ENCODE data around the gene MCMBP. TPM values are rescaled to one million over a fixed set of nuclear protein-coding genes. Genes with fewer than 3 reads are reported as not detected.

Gene MCMBP
- total RNA-seq, 1 experiment from 2014 or later: 148 TPM

- H3K4me2 ChIP-seq (ENCODE audit: low read length): no peak overlapping the region
- no peak overlapping the region for H3K4me3 ChIP-seq (replicated peaks in 1 of 2; ENCODE audit: low read depth in 1 of 2, low read length in 2 of 2)
- POLR2A ChIA-PET: no interaction called here
- RAD21 ChIA-PET (ENCODE audit: low non-redundant PET in 1 of 2, low total read pairs in 2 of 2, uncharacterized antibody in 2 of 2, unreplicated experiment in 2 of 2): no interaction called here
- H3K9me2 ChIP-seq (ENCODE audit: insufficient read depth): no peaks in the 10 kb centered on the region
- ATAC-seq (no peak), DNase-seq (ENCODE audit: low read depth, low spot score) (no peak)
- intact Hi-C loops (cut with micrococcal nuclease): no loop called here
- H3K9ac ChIP-seq (ENCODE audit: low read length): no peak overlapping the region
- 0 out of 2 replicates have a peak, but pooled peaks cover 5% of the 10 kb centered on the region for H4K20me1 ChIP-seq (ENCODE audit: insufficient read depth)
- H2AFZ ChIP-seq (ENCODE audit: low read depth, low read length, poor library complexity, severe bottlenecking): no peak overlapping the region
- no peaks in the 10 kb centered on the region for H3K27me3 ChIP-seq (ENCODE audit: insufficient read depth, low read length)
- TF ChIP-seq EZH2phosphoT487 (IDR thresholded peaks at IDR 0.05; ENCODE audit: borderline replicate concordance) (no peak), SRF (IDR thresholded peaks at IDR 0.05; ENCODE audit: low read depth) (no peak), RAD21 (IDR thresholded peaks at IDR 0.05; ENCODE audit: low read depth) (no peak), SIN3A (IDR thresholded peaks at IDR 0.05; ENCODE audit: low read depth) (no peak), EGR1 (IDR thresholded peaks at IDR 0.05; ENCODE audit: low read depth) (no peak), EZH2 (IDR thresholded peaks at IDR 0.05) (no peak)
- BruUV-seq (replicated peaks): no TSS peak
- H3K79me2 ChIP-seq (ENCODE audit: insufficient read depth, low read length): peaks cover 17% of the 10 kb centered on the region; the same call in 1 of the 2 replicates
- H3K9me3 ChIP-seq (ENCODE audit: control insufficient read depth in 1 of 2, insufficient read depth in 1 of 2, low read depth in 1 of 2, low read length in 2 of 2): no peaks in the 10 kb centered on the region
- CTCF ChIA-PET: no interaction called here
- no peak overlapping the region for H3K27ac ChIP-seq (ENCODE audit: low read depth, low read length)
- H3K36me3 ChIP-seq (ENCODE audit: control insufficient read depth in 1 of 2, insufficient read depth in 2 of 2, low read length in 2 of 2): peaks cover 59 to 76% of the 10 kb centered on the region in 2 experiments
- no peaks in the 10 kb centered on the region for H3K4me1 ChIP-seq (ENCODE audit: control insufficient read depth in 1 of 2, insufficient read depth in 2 of 2, low read length in 2 of 2)
These were observed 46.6 kb upstream of the MCMBP start for GRCh38 chr10:119919271-119919670.

GRCh38 chr10:119917777-119918176 is 45.1 kb upstream of the MCMBP start:
- no peak overlapping the region for H3K27ac ChIP-seq (ENCODE audit: low read depth, low read length)
- no peak overlapping the region for H2AFZ ChIP-seq (ENCODE audit: low read depth, low read length, poor library complexity, severe bottlenecking)
- no peak overlapping the region for H3K9ac ChIP-seq (ENCODE audit: low read length)
- no peaks in the 10 kb centered on the region for H4K20me1 ChIP-seq (ENCODE audit: insufficient read depth)
- no peaks in the 10 kb centered on the region for H3K4me1 ChIP-seq (ENCODE audit: control insufficient read depth in 1 of 2, insufficient read depth in 2 of 2, low read length in 2 of 2)
- peaks cover 17% of the 10 kb centered on the region; the same call in 1 of the 2 replicates for H3K79me2 ChIP-seq (ENCODE audit: insufficient read depth, low read length)
- ChIA-PET POLR2A (no interaction called here), CTCF (no interaction called here), RAD21 (ENCODE audit: low non-redundant PET in 1 of 2, low total read pairs in 2 of 2, uncharacterized antibody in 2 of 2, unreplicated experiment in 2 of 2) (no interaction called here)
- ATAC-seq: no peak
- TF ChIP-seq RAD21 (IDR thresholded peaks at IDR 0.05; ENCODE audit: low read depth) (peak; percentile 32), POLR2AphosphoS5 (IDR thresholded peaks at IDR 0.05; ENCODE audit: low read depth, low read length) (no peak)
- DNase-seq (ENCODE audit: low read depth, low spot score): no peak
- intact Hi-C loops (cut with micrococcal nuclease): no loop called here
- H3K9me3 ChIP-seq (ENCODE audit: control insufficient read depth in 1 of 2, insufficient read depth in 1 of 2, low read depth in 1 of 2, low read length in 2 of 2): no peaks in the 10 kb centered on the region
- H3K27me3 ChIP-seq (ENCODE audit: insufficient read depth, low read length): no peaks in the 10 kb centered on the region
- no peak overlapping the region for H3K4me2 ChIP-seq (ENCODE audit: low read length)
- BruUV-seq (replicated peaks): no TSS peak
- H3K4me3 ChIP-seq (replicated peaks in 1 of 2; ENCODE audit: low read depth in 1 of 2, low read length in 2 of 2): no peak overlapping the region
- H3K36me3 ChIP-seq (ENCODE audit: control insufficient read depth in 1 of 2, insufficient read depth in 2 of 2, low read length in 2 of 2): peaks cover 65 to 77% of the 10 kb centered on the region in 2 experiments
- H3K9me2 ChIP-seq (ENCODE audit: insufficient read depth): no peaks in the 10 kb centered on the region
